ENCODE data around the gene PPIA.

The PPIA gene

GRCh38 chr7:44796504-44797328 lies at the start of gene PPIA:
TSS of gene PPIA (plus strand) at chr7:44796681. CDS start at chr7:44796725, 44 bp downstream.
- peak; percentile 99 for DNase-seq

GRCh38 chr7:44748045-44748947 lies 48.2 kb upstream of the PPIA start, which contains the start of gene ZMIZ2:
TSS of gene ZMIZ2 (plus strand) at chr7:44748847. CDS start at chr7:44756250, 7,403 bp downstream.
- peak; percentile 93 for DNase-seq

GRCh38 chr7:44748948-44749731 lies 47.3 kb upstream of the PPIA start:
- peak; percentile 29 for DNase-seq

GRCh38 chr7:44749992-44750391 lies 46.5 kb upstream of the PPIA start:
- DNase-seq: no peak

- DNase-seq: peak; percentile 9
Measured at GRCh38 chr7:44750424-44750823, 46.1 kb upstream of the PPIA start.

GRCh38 chr7:44750921-44751571 lies 45.4 kb upstream of the PPIA start:
- peak; percentile 58 for DNase-seq

GRCh38 chr7:44752822-44753221 lies 43.7 kb upstream of the PPIA start:
- DNase-seq: no peak

- DNase-seq: no peak
Measured at GRCh38 chr7:44754802-44755697, 41.4 kb upstream of the PPIA start.

- no peak for DNase-seq
Measured at GRCh38 chr7:44755698-44756627, 40.5 kb upstream of the PPIA start.

- no peak for DNase-seq
Measured at GRCh38 chr7:44756904-44757303, 39.6 kb upstream of the PPIA start.

- DNase-seq: no peak
Measured at GRCh38 chr7:44757311-44757710, 39.2 kb upstream of the PPIA start.

GRCh38 chr7:44757739-44758138 lies 38.7 kb upstream of the PPIA start:
- no peak for DNase-seq

GRCh38 chr7:44759246-44759645 lies 37.2 kb upstream of the PPIA start:
- no peak for DNase-seq

- DNase-seq: no peak
Measured at GRCh38 chr7:44760034-44760580, 36.4 kb upstream of the PPIA start.

- DNase-seq: no peak
Measured at GRCh38 chr7:44761207-44762161, 35.0 kb upstream of the PPIA start.

GRCh38 chr7:44762300-44762699 lies 34.2 kb upstream of the PPIA start:
- DNase-seq: no peak

GRCh38 chr7:44762726-44763522 lies 33.6 kb upstream of the PPIA start:
- no peak for DNase-seq

- DNase-seq: no peak
Measured at GRCh38 chr7:44764081-44764480, 32.4 kb upstream of the PPIA start.
